PC-9 (cell line): ENCODE results near the gene PPP1R16B.

Experiments
- EZH2 ChIP-seq: fragments of 200-600 bp; sonication (generic); IDR thresholded peaks from 2 replicates; pipeline ENCODE4 v1.8.0; 2017; ENCODE audit warnings: antibody characterized with exemption, low read depth
- TF ChIP-seq, protein P1 (sequence below): fragments of 200-600 bp; sonication (generic); conservative IDR thresholded peaks from 2 replicates; pipeline ENCODE4 v1.6.1; 2017; ENCODE audit warnings: mixed run types, antibody characterized with exemption, mild to moderate bottlenecking, moderate library complexity

DNA sequence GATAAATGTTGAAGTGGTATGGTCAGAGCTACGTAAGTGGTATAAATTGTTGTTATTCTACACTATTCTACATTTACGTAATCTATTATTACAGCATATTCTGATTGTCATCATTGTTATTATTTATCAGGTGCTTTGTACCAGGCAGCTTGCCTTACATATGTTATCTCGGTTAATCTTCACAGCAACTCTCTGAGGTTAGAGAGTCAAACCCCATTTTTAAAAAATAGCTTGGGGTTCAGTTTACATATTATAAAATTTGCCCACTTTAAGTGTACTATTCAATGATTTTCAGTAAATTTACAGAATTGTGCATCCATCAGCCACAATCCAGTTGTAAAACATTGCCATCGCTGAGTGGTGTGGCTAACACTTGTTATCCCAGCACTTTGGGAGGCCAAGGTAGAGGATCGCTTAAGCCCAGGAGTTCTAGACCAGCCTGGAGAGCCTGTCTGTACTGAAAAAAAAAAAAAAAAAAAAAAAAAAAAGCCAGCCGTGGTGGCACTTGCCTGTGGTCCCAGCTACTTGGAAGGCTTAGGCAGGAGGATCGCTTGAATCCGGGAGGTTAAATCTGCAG lies 35.5 kb downstream of the PPP1R16B start:
- TF ChIP-seq, protein P1, sequence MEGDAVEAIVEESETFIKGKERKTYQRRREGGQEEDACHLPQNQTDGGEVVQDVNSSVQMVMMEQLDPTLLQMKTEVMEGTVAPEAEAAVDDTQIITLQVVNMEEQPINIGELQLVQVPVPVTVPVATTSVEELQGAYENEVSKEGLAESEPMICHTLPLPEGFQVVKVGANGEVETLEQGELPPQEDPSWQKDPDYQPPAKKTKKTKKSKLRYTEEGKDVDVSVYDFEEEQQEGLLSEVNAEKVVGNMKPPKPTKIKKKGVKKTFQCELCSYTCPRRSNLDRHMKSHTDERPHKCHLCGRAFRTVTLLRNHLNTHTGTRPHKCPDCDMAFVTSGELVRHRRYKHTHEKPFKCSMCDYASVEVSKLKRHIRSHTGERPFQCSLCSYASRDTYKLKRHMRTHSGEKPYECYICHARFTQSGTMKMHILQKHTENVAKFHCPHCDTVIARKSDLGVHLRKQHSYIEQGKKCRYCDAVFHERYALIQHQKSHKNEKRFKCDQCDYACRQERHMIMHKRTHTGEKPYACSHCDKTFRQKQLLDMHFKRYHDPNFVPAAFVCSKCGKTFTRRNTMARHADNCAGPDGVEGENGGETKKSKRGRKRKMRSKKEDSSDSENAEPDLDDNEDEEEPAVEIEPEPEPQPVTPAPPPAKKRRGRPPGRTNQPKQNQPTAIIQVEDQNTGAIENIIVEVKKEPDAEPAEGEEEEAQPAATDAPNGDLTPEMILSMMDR = no peak
- TF ChIP-seq EZH2 = no peak
